Thymus (tissue), 11 donors: ENCODE measurements around the gene SLC35A1. TPM values are rescaled to one million over a fixed set of nuclear protein-coding genes. Genes with fewer than 3 reads are reported as not detected.
A peak's percentile ranks its signal among the peaks of the same experiment; 100 is the strongest.
"Not testable (repeated sequence)": the region's sequence is repeated elsewhere in the genome, so short reads cannot be mapped to it uniquely, and the experiment has no call there.

Source experiments
- DNase-seq, 9 donors: peaks; one replicate each; pipeline ENCODE4 v3.0.0-alpha.2; 2013; ENCODE audit warnings: low spot score in 9 of 9, low read depth in 6 of 9, missing footprints in 1 of 9
- H3K27ac ChIP-seq, 2 donors: one replicate each; pipeline ENCODE4 v1.5.1; 2013; ENCODE audit warnings: control low read depth in 1 of 2, low read depth in 1 of 2, low read length in 1 of 2, mild to moderate bottlenecking in 1 of 2, moderate library complexity in 1 of 2
- H3K27me3 ChIP-seq, 2 donors: one replicate each; pipeline ENCODE4 v1.5.1; 2013; ENCODE audit warnings: low read length in 1 of 2; ENCODE audit not compliant: control insufficient read depth in 2 of 2, insufficient read depth in 1 of 2
- H3K36me3 ChIP-seq, 2 donors: one replicate each; pipeline ENCODE4 v1.5.1; 2013; ENCODE audit warnings: low read length in 1 of 2, mild to moderate bottlenecking in 1 of 2, moderate library complexity in 1 of 2; ENCODE audit not compliant: control insufficient read depth in 2 of 2, insufficient read depth in 2 of 2
- H3K4me1 ChIP-seq, 2 donors: one replicate each; pipeline ENCODE4 v1.5.1; 2013; ENCODE audit warnings: low read length in 2 of 2; ENCODE audit not compliant: control insufficient read depth in 2 of 2, insufficient read depth in 2 of 2
- H3K4me3 ChIP-seq, 2 donors: one replicate each; pipeline ENCODE4 v1.5.1; 2013; ENCODE audit warnings: low read length in 2 of 2, control low read depth in 1 of 2, mild to moderate bottlenecking in 1 of 2
- H3K9me3 ChIP-seq, 2 donors: one replicate each; pipeline ENCODE4 v1.5.1; 2013; ENCODE audit warnings: low read length in 1 of 2, mild to moderate bottlenecking in 1 of 2; ENCODE audit not compliant: control insufficient read depth in 2 of 2, insufficient read depth in 1 of 2
- WGBS: extraction: QIAGEN DNeasy Blood & Tissue Kit; methylation state at CpG from one replicate; pipeline ENCODE4 v1.1.7; 2013; 5-methylcytosine and 5-hydroxymethylcytosine counted together
- polyA plus RNA-seq: library from polyadenylated mRNA; stranded (reverse); fragments of 200-250 nt; gene quantifications from one replicate; pipeline ENCODE4 v1.2.3, GENCODE V29; 2013
- total RNA-seq: library from RNA; stranded (reverse); fragments of 120-200 nt; gene quantifications from one replicate; pipeline ENCODE4 v1.2.4, GENCODE V29; 2013
- donor health status: healthy.

The SLC35A1 gene
- total and polyA plus RNA-seq, 2 donors, result 22.8 to 23.1 TPM

GRCh38 chr6:87473419-87473903 lies 687 bp downstream of the SLC35A1 start:
- H3K27ac ChIP-seq, result peak overlapping the region; percentile 81 to 88
- H3K27me3 ChIP-seq, result no peaks in the 10 kb centered on the region
- 4% methylated on average over 15 of the region's 15 CpGs for WGBS
- H3K9me3 ChIP-seq, result no peaks in the 10 kb centered on the region
- peaks cover 3 to 6% of the 10 kb centered on the region in 2 donors for H3K4me1 ChIP-seq
- H3K36me3 ChIP-seq, result peaks cover 0 to 6% of the 10 kb centered on the region in 2 donors
- DNase-seq, result peak in 5 of 9 donors; percentile 2 to 76 (median 27)
- H3K4me3 ChIP-seq, result peak overlapping the region; percentile 79 to 88

- H3K36me3 ChIP-seq, result peaks cover 0 to 17% of the 10 kb centered on the region in 2 donors
Observed at GRCh38 chr6:87481931-87482330, 9.2 kb downstream of the SLC35A1 start.

GRCh38 chr6:87482366-87482765 lies 9.6 kb downstream of the SLC35A1 start:
- no peak for DNase-seq
- Histone ChIP-seq H3K36me3 (peaks cover 0 to 17% of the 10 kb centered on the region in 2 donors), H3K9me3 (peaks cover 0 to 15% of the 10 kb centered on the region in 2 donors), H3K4me3 (no peak overlapping the region), H3K4me1 (no peaks in the 10 kb centered on the region), H3K27ac (no peak overlapping the region), H3K27me3 (no peaks in the 10 kb centered on the region)
- WGBS, result 82% methylated on average over 4 of the region's 4 CpGs

More at GRCh38 chr6:87481931-87482330, 9.2 kb downstream of the SLC35A1 start:
- H3K27me3 ChIP-seq, result no peaks in the 10 kb centered on the region
- WGBS, result 94% methylated on average over 3 of the region's 3 CpGs
- peaks cover 0 to 15% of the 10 kb centered on the region in 2 donors for H3K9me3 ChIP-seq
- no peak for DNase-seq
- no peaks in the 10 kb centered on the region for H3K4me1 ChIP-seq
- no peak overlapping the region for H3K27ac ChIP-seq
- H3K4me3 ChIP-seq, result no peak overlapping the region

- peak in 8 of 9 donors; percentile 4 to 71 (median 16) for DNase-seq
- Histone ChIP-seq H3K27me3 (no peaks in the 10 kb centered on the region), H3K9me3 (peaks cover 0 to 15% of the 10 kb centered on the region in 2 donors), H3K4me3 (no peak overlapping the region), H3K27ac (no peak overlapping the region), H3K36me3 (peaks cover 0 to 9% of the 10 kb centered on the region in 2 donors), H3K4me1 (no peaks in the 10 kb centered on the region)
- WGBS, result 57% methylated on average over 9 of the region's 9 CpGs
Observed at GRCh38 chr6:87483929-87484328, 11.2 kb downstream of the SLC35A1 start.

GRCh38 chr6:87484491-87484890 lies 11.7 kb downstream of the SLC35A1 start:
- Histone ChIP-seq H3K9me3 (peaks cover 0 to 15% of the 10 kb centered on the region in 2 donors), H3K4me3 (no peak overlapping the region), H3K27me3 (no peaks in the 10 kb centered on the region), H3K36me3 (peaks cover 0 to 7% of the 10 kb centered on the region in 2 donors), H3K4me1 (no peaks in the 10 kb centered on the region), H3K27ac (no peak overlapping the region)
- WGBS, result 98% methylated on average over 7 of the region's 7 CpGs
- no peak for DNase-seq

- no peaks in the 10 kb centered on the region for H3K27me3 ChIP-seq
- WGBS, result 98% methylated on average over 4 of the region's 4 CpGs
Observed at GRCh38 chr6:87487555-87487954, 14.8 kb downstream of the SLC35A1 start.

GRCh38 chr6:87489326-87489725 lies 16.6 kb downstream of the SLC35A1 start:
- H3K4me3 ChIP-seq, H3K27ac ChIP-seq, H3K36me3 ChIP-seq, H3K9me3 ChIP-seq, H3K4me1 ChIP-seq, H3K27me3 ChIP-seq, DNase-seq: not testable (repeated sequence)
- WGBS, result 98% methylated on average over 8 of the region's 8 CpGs

More at GRCh38 chr6:87487555-87487954, 14.8 kb downstream of the SLC35A1 start:
- H3K4me3 ChIP-seq, result no peak overlapping the region
- H3K4me1 ChIP-seq, result no peaks in the 10 kb centered on the region
- peaks cover 0 to 7% of the 10 kb centered on the region in 2 donors for H3K36me3 ChIP-seq
- no peak for DNase-seq
- H3K9me3 ChIP-seq, result peaks cover 0 to 15% of the 10 kb centered on the region in 2 donors
- H3K27ac ChIP-seq, result no peak overlapping the region

GRCh38 chr6:87494761-87495422 lies 22.1 kb downstream of the SLC35A1 start:
- no peaks in the 10 kb centered on the region for H3K27me3 ChIP-seq
- H3K27ac ChIP-seq, result no peak overlapping the region
- no peak overlapping the region for H3K4me3 ChIP-seq
- DNase-seq, result peak in 1 of 9 donors; percentile 15
- H3K9me3 ChIP-seq, result no peaks in the 10 kb centered on the region
- no peaks in the 10 kb centered on the region for H3K36me3 ChIP-seq
- 94% methylated on average over 8 of the region's 8 CpGs for WGBS
- H3K4me1 ChIP-seq, result no peaks in the 10 kb centered on the region

- Histone ChIP-seq H3K9me3 (no peaks in the 10 kb centered on the region), H3K4me1 (no peaks in the 10 kb centered on the region), H3K36me3 (peaks cover 4 to 16% of the 10 kb centered on the region in 2 donors), H3K27me3 (no peaks in the 10 kb centered on the region), H3K27ac (no peak overlapping the region), H3K4me3 (no peak overlapping the region)
- DNase-seq, result no peak
Observed at GRCh38 chr6:87498048-87498447, 25.3 kb downstream of the SLC35A1 start.
